Testis (tissue), 3 donors: Measurements from ENCODE around the gene TOMM7. TPM values are rescaled to one million over a fixed set of nuclear protein-coding genes. Genes with fewer than 3 reads are reported as not detected.

ENCODE experiments used
- DNase-seq: peaks from one replicate; pipeline ENCODE4 v3.0.0-alpha.2; 2019
- H3K27ac ChIP-seq, 2 donors: fragments of 200-600 bp; sonication (generic); one replicate each; pipeline ENCODE4 v1.5.1; 2019
- H3K27me3 ChIP-seq: fragments of 200-600 bp; sonication (generic); one replicate; pipeline ENCODE4 v1.5.1; 2019
- H3K36me3 ChIP-seq: fragments of 200-600 bp; sonication (generic); one replicate; pipeline ENCODE4 v1.5.1; 2017; ENCODE audit warnings: low read depth; ENCODE audit errors: missing control alignments
- H3K4me1 ChIP-seq: fragments of 200-600 bp; sonication (generic); one replicate; pipeline ENCODE4 v1.5.1; 2019
- H3K4me3 ChIP-seq, 2 donors: fragments of 200-600 bp; sonication (generic); one replicate each; pipeline ENCODE4 v1.5.1; 2017 to 2019
- H3K9me3 ChIP-seq: fragments of 200-600 bp; sonication (generic); one replicate; pipeline ENCODE4 v1.5.1; 2017
- CTCF ChIP-seq, 3 experiments: fragments of 450-650 bp in 2 of 3; fragments of 200-600 bp in 1 of 3; sonication (generic) in 1 of 3; IDR thresholded peaks; one replicate each; pipeline ENCODE4 v1.5.1; 2016 to 2019; ENCODE audit warnings: antibody characterized with exemption in 3 of 3, mild to moderate bottlenecking in 2 of 3, moderate library complexity in 1 of 3
- POLR2A ChIP-seq: fragments of 450-650 bp; IDR thresholded peaks from one replicate; pipeline ENCODE4 v1.6.1; 2017; ENCODE audit warnings: antibody characterized with exemption, mild to moderate bottlenecking, moderate library complexity
- WGBS, 2 donors: methylation state at CpG; one replicate each; pipeline ENCODE4 v1.1.5; 2018; 5-methylcytosine and 5-hydroxymethylcytosine counted together
- intact Hi-C: fragments of 100-400 bp; cut with DNase I; formaldehyde crosslinking; loops from one replicate; pipeline ENCODE4 v1.15.1; 2023; ENCODE audit warnings: low total_unique reads
- polyA plus RNA-seq: library from polyadenylated mRNA; stranded (reverse); fragments of 350-450 nt; fragmentation: Illumina TruSeq; extraction: RNeasy Lipid Tissue Mini Kit (QIAGEN cat#74804); gene quantifications from one replicate; pipeline ENCODE4 v1.2.3, GENCODE V29; 2014; ENCODE audit warnings: low read depth, low replicate concordance; ENCODE audit not compliant: insufficient read depth
- total RNA-seq, 2 donors: library from RNA; depleted of rRNA; stranded (reverse); fragments of >200 nt; gene quantifications; one replicate each; pipeline ENCODE4 v1.2.3, GENCODE V29; 2016

The TOMM7 gene
- total and polyA plus RNA-seq, 3 donors from 2014 or later = 87.7 to 499 (median 141) TPM

DNA sequence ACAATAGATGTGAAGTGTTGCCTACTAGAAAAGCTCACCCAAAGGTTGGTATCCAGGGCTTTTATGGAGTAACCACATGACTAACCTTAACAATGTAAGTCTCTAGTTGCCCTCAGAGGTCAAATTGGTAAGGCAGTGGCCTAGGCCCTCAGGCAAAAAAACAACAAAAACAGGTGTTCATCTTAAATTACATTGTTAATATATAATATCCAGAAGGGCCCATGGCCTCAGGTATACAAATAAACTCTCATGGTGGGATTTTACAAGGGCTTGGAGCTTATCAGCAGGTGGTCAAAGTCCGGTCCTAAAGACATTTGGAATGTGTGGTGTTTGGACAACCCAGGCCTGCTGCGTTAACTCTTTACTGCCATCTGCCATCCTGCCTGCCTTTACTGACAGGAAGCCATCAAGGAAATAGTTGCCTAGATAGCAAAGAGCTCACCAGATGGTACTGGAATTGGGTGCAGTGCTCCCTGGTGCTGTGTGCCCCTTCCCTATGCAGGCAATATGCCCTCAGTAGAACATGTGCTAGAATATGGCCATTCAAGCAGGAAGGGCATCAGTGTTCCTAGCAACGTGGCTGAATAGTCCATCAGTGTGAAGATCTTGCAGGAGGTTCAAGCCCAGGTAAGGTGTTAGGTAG lies 36.2 kb downstream of the TOMM7 start:
- TF ChIP-seq CTCF (IDR thresholded peaks at IDR 0.05) = no peak
- no peak for TF ChIP-seq POLR2A
- intact Hi-C loops = no loop called here

GRCh38 chr7:22784346-22784745 lies 38.3 kb downstream of the TOMM7 start:
- Histone ChIP-seq H3K36me3 (no peaks in the 10 kb centered on the region), H3K4me3 (no peak overlapping the region), H3K4me1 (no peaks in the 10 kb centered on the region), H3K9me3 (no peaks in the 10 kb centered on the region), H3K27me3 (no peaks in the 10 kb centered on the region), H3K27ac (no peak overlapping the region)
- TF ChIP-seq POLR2A (no peak), CTCF (IDR thresholded peaks at IDR 0.05) (no peak)
- WGBS, 2 donors = 44 to 50% methylated on average over 1 of the region's 1 CpG
- no peak for DNase-seq
- intact Hi-C loops = no loop called here

More for the DNA sequence above, 36.2 kb downstream of the TOMM7 start:
- WGBS, 2 donors = 72 to 73% methylated on average over 3 of the region's 3 CpGs
- Histone ChIP-seq H3K36me3 (no peaks in the 10 kb centered on the region), H3K4me3 (no peak overlapping the region), H3K4me1 (no peaks in the 10 kb centered on the region), H3K27me3 (no peaks in the 10 kb centered on the region), H3K27ac (no peak overlapping the region), H3K9me3 (no peaks in the 10 kb centered on the region)
- no peak for DNase-seq

- TF ChIP-seq CTCF (IDR thresholded peaks at IDR 0.05) (no peak), POLR2A (no peak)
- Histone ChIP-seq H3K4me3 (no peak overlapping the region), H3K27ac (no peak overlapping the region), H3K27me3 (no peaks in the 10 kb centered on the region), H3K9me3 (no peaks in the 10 kb centered on the region), H3K4me1 (no peaks in the 10 kb centered on the region), H3K36me3 (no peaks in the 10 kb centered on the region)
- DNase-seq = no peak
- WGBS, 2 donors = 87% methylated on average over 5 of the region's 5 CpGs
- intact Hi-C loops = no loop called here
Observed at GRCh38 chr7:22783421-22783820, 39.2 kb downstream of the TOMM7 start.

- 66 to 70% methylated on average over 7 of the region's 7 CpGs for WGBS, 2 donors
- H3K27ac ChIP-seq = no peak overlapping the region
Observed at GRCh38 chr7:22782616-22783232, 39.9 kb downstream of the TOMM7 start.

More at GRCh38 chr7:22782616-22783232, 39.9 kb downstream of the TOMM7 start:
- Histone ChIP-seq H3K4me1 (no peaks in the 10 kb centered on the region), H3K9me3 (no peaks in the 10 kb centered on the region), H3K4me3 (no peak overlapping the region), H3K27me3 (no peaks in the 10 kb centered on the region), H3K36me3 (no peaks in the 10 kb centered on the region)
- peak; percentile 69 for DNase-seq
- TF ChIP-seq CTCF (IDR thresholded peaks at IDR 0.05) = peak in 2 of 3 experiments; percentile 26 to 51
- no peak for TF ChIP-seq POLR2A
- intact Hi-C loops = no loop called here
